ENCODE results near the gene IFT172.
"Not testable (repeated sequence)": the region's sequence is repeated elsewhere in the genome, so short reads cannot be mapped to it uniquely, and the experiment has no call there.

IFT172 gene

DNA sequence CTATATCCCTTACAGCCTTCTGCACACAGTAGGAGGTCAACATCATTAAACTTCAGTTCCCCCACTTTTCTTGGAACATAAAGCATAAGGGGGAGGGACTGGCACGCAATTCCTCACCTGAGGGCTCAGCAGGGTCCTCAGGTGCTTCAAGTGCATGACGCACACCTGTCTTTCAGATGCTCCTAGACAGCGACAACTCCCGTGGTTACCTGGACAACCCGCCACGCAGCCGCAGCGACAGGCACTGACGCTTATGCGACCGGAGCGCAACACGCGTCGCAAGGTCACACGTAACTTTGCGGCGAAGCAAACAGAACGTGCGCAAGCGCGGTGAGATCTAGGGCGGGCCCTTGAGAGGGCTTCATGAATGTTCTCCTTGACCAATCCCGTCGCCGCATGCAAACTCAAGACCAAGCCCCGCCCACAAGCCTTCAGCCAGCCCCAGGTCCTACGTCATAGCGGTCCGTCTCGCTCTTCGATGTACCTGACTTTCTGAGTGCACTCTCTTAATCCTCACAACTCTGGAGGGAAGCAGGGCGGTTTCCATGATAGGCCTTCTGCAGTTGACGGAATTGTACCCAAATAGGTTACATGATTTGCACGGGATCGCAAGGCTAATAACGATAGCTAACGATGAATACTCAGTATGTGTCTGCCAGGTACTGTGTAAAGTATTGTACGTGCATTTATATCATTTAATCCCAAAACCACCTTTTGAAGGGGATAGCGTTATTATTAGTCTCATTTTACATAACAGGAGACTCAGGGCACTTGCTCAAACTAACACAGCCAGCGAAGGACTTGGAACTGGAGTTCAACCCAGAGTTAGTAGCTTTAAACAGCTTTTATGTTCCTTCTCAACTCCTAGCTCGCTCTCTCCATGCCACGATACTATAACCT is at the start of gene IFT172:
TSS of gene IFT172 (minus strand) at position 246 of the 900 bp plus-strand sequence. CDS start at position 156, 90 bp downstream.
- peak; percentile 97 for DNase-seq

DNA sequence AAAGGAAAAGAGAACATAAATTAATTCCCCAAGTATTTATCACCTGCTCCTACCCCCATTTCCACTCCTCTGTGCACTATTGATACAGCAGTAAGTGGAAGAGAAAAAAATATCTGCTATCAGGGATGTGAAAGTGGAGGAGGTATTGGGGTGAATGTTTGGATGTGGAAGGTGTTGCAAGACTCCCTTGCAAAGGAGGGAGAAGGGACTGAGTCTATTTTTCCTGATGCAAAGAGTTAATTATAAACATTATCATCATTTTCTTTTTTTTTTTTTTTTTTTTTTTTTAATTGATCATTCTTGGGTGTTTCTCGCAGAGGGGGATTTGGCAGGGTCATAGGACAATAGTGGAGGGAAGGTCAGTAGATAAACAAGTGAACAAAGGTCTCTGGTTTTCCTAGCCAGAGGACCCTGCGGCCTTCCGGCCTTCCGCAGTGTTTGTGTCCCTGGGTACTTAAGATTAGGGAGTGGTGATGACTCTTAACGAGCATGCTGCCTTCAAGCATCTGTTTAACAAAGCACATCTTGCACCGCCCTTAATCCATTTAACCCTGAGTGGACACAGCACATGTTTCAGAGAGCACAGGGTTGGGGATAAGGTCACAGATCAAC is 49.4 kb upstream of the IFT172 start:
- DNase-seq: not testable (repeated sequence)

GRCh38 chr2:27537287-27537686 is 47.7 kb upstream of the IFT172 start:
- no peak for DNase-seq

- DNase-seq: no peak
Observed at GRCh38 chr2:27531983-27532382, 42.4 kb upstream of the IFT172 start.

GRCh38 chr2:27527182-27527581 is 37.6 kb upstream of the IFT172 start:
- no peak for DNase-seq

DNA sequence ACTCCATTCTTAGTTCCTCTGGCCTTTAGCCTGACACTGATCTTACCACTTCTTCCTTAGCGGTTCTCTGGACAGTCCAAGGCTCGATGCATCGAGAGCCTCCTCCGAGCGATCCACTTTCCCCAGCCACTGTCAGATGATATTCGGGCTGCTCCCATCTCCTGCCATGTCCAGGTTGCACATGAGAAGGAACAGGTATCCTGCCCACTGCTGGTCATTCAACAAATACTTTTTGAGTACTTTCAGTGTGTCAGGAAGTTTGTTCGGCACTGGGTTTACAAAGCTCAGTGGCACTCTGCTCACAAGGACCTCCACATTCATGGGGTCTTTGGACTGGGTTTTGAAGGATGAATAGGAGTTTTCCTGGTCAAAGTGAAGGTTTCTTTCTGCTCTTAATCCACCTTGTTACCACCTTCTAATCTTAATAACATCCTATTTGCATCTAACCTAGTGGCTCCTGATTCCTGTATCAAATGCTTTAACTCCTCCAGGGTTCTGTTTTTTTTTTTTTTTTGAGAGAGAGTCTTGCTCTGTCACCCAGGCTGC is 32.9 kb upstream of the IFT172 start:
- no peak for DNase-seq

DNA sequence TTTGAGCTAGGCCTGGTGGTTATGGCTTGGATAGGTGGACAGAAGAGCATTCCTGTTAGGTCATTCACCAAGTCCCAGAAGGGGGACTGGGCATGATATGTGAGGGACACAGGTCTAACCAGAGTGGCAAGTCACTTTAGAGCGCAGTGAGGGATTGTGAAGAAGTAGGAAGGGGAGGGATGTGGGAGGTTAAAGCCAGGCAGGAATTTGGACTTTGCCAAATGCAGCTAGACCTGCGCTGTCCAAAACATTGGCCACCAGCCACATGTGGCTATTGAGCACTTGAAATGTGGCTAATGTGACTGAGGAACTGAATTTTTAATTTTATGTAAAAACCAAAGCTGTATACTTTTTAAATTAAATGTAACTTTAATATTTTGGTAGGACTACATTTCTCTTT is 30.8 kb upstream of the IFT172 start:
- no peak for DNase-seq

DNA sequence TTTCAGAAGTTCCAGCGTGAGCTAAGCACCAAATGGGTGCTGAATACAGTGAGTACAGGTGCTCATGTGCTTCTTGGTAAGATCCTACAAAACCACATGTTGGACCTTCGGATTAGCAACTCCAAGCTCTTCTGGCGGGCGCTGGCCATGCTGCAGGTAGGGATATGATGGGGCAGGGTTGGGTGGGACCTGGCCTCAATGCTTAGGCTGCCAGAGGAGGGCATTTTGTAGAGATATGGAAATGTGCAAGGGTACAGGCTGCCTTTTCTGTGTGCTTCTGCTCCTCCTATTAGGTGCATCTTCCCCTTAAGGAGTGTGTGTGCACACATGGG is 29.2 kb upstream of the IFT172 start:
- no peak for DNase-seq

DNA sequence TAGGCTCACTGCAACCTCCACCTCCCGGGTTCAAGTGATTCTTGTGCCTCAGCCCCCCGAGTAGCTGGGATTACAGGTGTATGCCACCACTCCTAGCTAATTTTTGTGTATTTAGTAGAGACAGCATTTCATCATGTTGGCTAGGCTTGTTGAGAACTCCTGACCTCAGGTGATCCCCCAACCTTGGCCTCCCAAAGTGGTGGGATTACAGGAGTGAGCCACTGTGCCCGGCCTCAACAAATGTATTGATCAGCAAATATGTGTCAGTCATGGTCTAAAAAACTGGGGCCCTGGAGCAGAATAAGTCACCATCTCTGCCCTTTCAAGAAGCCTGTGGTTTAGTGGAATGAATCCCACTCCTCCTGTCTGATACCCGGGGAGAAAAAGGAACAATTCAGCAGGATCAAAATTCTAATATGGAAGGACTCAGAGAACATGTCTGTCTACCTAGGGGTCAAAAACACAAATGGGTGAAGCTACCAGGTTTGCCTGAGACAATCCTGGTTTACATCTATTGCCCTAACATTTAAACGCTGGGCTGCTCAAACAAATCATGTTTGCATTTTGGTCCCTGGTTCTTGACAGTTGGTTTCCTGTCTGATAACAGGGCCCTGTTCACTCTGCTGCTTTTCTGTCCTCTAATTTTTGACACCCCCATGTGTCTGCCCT is 28.7 kb upstream of the IFT172 start:
- DNase-seq: no peak

- peak; percentile 4 for DNase-seq
Observed at GRCh38 chr2:27509326-27509725, 19.8 kb upstream of the IFT172 start.

GRCh38 chr2:27507293-27507692 is 17.8 kb upstream of the IFT172 start:
- DNase-seq: no peak

- no peak for DNase-seq
Observed at GRCh38 chr2:27506587-27506986, 17.0 kb upstream of the IFT172 start.

DNA sequence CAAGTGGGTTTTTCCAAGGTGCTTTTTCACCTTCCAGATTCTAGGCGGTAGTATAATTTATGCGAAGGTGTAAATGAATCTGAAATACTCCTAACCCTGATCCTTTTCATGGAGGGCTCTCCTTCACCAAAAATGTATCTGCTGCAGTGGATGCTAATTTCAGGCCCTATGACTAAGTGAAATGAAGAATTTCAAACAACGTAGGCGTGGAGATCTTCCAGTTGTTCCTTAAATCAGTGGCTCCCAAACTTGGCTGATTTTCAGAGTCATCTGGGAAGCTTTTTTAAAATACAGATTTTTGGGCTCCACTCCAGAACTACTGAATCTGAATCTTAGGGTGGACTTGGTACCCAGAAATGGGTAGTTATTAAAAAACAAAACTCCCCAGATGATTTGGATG is 12.6 kb upstream of the IFT172 start:
- no peak for DNase-seq

DNA sequence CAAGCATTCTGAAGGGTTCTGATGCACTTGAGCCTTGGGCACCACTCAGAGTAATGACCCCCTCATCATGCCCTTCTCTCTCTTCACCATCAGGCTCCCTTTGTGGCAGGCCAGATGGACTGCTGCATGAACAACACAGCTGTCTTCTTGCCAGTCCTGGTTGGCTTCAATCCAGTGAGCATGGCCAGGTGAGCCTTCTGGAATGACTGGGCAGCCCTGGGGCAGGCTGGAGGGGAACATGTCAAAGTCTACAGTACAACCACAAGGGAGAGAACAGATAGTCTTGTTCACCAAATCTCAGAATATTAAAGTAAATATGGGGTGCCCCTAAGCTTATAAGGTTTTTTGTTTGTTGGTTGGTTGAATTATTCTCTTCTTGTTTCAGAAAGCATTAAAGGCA is 11.5 kb upstream of the IFT172 start:
- peak; percentile 27 for DNase-seq

DNA sequence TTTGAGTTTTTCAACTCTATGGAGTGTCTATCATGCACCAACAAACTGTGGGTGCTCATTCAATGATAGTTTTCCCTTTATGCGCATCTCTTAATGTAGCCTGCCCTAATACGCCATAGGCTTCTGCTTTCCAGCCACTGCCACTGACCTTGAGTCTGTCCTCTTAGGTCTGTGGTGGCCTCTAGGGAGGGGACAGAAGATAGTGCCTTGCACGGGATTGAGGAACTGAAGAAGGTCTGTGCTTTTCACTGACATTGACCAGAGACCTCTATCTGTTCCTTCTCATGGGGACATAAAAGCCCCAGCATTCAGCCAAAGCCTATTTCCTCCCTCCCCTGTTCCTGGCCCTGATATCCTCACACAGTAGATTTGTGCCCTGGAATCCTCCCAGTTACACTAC is 9.4 kb upstream of the IFT172 start:
- DNase-seq: no peak

DNA sequence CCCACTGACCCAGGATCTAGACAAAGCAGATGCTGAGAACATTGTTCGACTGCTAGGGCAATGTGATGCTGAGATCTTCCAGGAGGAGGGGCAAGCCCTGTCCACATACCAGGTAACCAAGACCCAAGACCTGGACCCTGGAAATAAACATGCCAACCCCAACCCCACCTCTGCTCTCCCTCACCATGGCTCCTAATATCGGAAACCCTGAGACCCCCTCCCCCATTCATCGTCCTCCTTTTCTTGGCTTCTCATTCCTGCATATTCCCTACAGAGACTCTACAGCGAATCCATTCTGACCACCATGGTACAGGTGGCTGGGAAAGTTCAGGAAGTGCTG is 7.7 kb upstream of the IFT172 start:
- DNase-seq: no peak

DNA sequence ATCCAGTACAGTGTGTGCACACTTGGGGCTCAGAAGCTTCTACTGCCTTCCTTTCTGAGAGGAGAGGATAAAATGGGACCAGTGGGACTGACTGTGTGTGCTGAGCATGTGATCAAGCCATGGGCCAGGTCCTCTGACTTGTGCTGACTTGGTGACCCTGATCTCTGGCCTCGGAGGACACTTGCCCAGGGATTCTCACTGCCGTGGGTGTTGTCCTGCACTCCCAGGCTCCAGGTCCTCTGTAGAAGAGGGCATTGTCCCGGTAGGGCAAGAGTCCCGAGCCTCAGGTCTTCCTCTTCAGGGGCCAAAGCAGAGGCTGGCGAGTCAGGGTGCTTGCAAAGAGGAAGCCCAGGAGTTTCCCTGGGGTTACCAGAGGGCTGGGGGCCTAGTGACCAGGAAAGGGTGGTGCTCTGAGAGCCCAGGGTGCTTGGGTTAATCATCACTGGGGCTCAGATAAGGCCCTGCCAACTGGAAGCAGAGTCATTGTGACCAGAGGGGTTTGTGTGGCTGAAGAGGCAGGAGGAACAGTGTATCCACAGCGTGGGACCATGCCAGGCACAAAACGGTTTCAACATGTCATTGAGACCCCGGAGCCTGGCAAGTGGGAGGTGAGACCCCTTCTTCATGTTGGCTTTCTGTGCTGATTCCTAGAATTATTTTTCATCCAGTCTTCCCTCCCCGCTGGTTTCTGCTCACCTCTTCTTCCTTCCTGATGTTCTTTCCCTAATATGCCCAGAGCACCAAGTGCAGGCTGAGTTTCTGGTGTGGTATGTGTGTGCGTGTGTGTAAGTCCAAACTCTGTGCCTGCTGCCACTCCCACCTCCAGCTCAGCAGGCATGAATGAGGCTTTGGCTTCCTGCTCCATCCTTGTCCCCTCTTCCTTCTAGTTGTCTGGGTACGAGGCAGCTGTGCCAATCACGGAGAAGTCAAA is 7.1 kb upstream of the IFT172 start, which contains the start of gene GCKR:
TSS of gene GCKR (plus strand) at position 483 of the 931 bp plus-strand sequence. CDS start at position 549, 66 bp downstream.
- no peak for DNase-seq

DNA sequence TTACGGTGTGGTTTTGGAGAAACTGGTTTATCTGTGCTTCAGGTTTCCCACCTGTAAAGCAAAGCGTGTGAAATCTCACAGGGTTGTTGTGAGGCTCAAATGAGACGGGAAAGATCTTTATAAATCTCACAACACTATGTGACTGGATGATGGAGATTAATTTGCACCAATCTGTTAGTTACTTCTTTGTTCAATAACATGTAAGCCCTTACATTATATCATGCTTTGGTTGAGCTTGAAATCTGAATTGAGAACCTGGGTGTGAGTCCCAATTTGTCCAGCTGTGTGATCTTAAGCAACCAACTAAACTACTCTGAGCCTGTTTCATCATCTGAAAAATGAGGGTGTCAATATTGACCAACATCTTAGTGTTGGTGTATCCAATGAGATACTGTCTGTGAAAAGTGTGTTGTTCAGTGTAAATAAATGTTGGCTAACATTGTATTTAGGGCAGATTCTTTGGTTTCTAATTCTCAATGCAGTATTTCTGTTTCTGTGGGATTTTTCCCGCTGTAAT is 6.4 kb upstream of the IFT172 start:
- no peak for DNase-seq

- DNase-seq: no peak
Observed at GRCh38 chr2:27494944-27495554, 5.5 kb upstream of the IFT172 start, which contains the start of gene FNDC4. FNDC4 (minus strand) TSS chr2:27495200; CDS start chr2:27494679, 521 bp downstream.

- DNase-seq: no peak
Observed at GRCh38 chr2:27494284-27494943, 4.9 kb upstream of the IFT172 start.

DNA sequence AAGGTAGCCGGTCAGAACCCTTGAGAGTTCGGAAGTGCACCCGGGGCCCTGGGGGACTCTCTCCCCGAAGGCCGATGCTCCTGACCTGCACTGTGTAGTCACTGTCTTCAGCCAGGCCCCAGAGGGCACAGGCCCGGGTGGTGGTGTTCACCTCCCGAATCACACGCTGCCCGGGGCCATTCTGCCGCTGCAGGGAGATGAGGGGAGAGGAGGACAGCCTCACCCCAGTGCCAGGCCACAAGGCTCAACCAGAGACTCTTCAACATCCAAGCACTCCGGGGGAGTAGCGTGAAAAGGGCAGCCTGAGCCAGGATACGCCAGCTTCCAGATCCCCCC is 4.4 kb upstream of the IFT172 start:
- DNase-seq: no peak
